ENCODE measurements around the gene WDR45. TPM values are rescaled to one million over a fixed set of nuclear protein-coding genes. Genes with fewer than 3 reads are reported as not detected.

Gene WDR45
- total RNA-seq, 1 experiment from 2014 or later = 31.5 TPM

DNA sequence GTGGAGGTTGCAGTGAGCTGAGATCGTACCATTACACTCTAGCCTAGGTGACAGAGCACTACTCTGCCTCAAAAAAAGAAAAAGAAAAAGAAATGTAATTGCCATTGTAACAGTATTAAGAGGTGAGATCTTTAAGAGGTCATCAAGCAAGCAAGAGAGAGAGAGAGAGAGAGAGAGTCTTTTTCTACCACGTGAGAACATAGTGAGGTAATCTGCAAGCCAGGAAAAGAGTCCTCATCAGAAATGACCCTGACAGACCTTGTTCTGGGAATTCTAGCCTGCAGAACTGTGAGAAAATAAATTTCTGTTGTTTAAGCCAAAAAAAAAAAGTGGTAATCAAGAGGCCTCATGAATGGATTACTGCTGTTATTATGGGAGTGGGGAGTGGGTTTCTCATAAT is 29.0 kb upstream of the WDR45 start:
- H3K36me3 Mint-ChIP-seq (ENCODE audit: insufficient read depth in 1 of 3, low read depth in 3 of 3) = peaks cover 17 to 28% (median 19%) of the 10 kb centered on the region in 3 experiments
- Histone ChIP-seq H2BK5ac (ENCODE audit: insufficient read length, low read length) (no peak overlapping the region), H4K5ac (ENCODE audit: insufficient read length, low read depth, low read length) (no peak overlapping the region), H3T11ph (ENCODE audit: low read length) (no peak overlapping the region), H4K20me1 (ENCODE audit: control insufficient read depth, insufficient read depth, insufficient read length) (no peaks in the 10 kb centered on the region), H2BK20ac (ENCODE audit: low read depth, low read length, poor library complexity, severe bottlenecking) (no peak overlapping the region), H3K23ac (ENCODE audit: insufficient read length, low read depth, low read length) (no peak overlapping the region), H3K79me2 (ENCODE audit: insufficient read depth, low read length) (no peaks in the 10 kb centered on the region), H3K79me1 (ENCODE audit: insufficient read depth, low read depth, low read length, poor library complexity, severe bottlenecking) (no peaks in the 10 kb centered on the region), H3K18ac (ENCODE audit: insufficient read length, low read depth, low read length) (no peak overlapping the region), H4K91ac (ENCODE audit: insufficient read length, low read depth, low read length) (no peak overlapping the region), H2BK15ac (ENCODE audit: low read depth, low read length) (no peak overlapping the region), H3K56ac (ENCODE audit: insufficient read length, low read depth, low read length) (no peak overlapping the region), H2AK5ac (ENCODE audit: insufficient read length, low read length) (no peak overlapping the region), H3K27ac (ENCODE audit: insufficient read length, low read depth, low read length) (no peak overlapping the region), H4K8ac (replicated peaks; ENCODE audit: insufficient read length, low read depth, low read length) (no peak overlapping the region), H3K4ac (ENCODE audit: low read depth, low read length) (no peak overlapping the region), H2AFZ (ENCODE audit: low read length) (no peak overlapping the region), H2BK12ac (ENCODE audit: insufficient read length, low read depth, low read length) (no peak overlapping the region), H3K14ac (ENCODE audit: insufficient read depth, low read length) (no peak overlapping the region), H3K4me2 (ENCODE audit: insufficient read depth, insufficient read length, low read length) (no peak overlapping the region), H3K27me3 (ENCODE audit: insufficient read depth, low read length) (no peaks in the 10 kb centered on the region), H2BK120ac (ENCODE audit: low read depth, low read length, poor library complexity, severe bottlenecking) (no peak overlapping the region), H3K23me2 (ENCODE audit: insufficient read length, low read depth, low read length, poor library complexity, severe bottlenecking) (no peaks in the 10 kb centered on the region), H3K9me3 (ENCODE audit: control insufficient read depth, low read depth, low read length) (no peaks in the 10 kb centered on the region), H3K9ac (ENCODE audit: extremely low read depth, insufficient read length, low read length) (no peak overlapping the region), H3K4me1 (ENCODE audit: insufficient read depth, low read length) (no peaks in the 10 kb centered on the region)
- H3K9me3 Mint-ChIP-seq = peaks cover 57 to 60% of the 10 kb centered on the region in 2 experiments
- no CpG with 5 or more reads among the region's 2 CpGs for WGBS (ENCODE audit: extremely low coverage, insufficient read length, low lambda C conversion rate)
- DNase-seq = no peak
- TF ChIP-seq CTCF (conservative IDR thresholded peaks at IDR 0.05) = no peak
- H3K27me3 Mint-ChIP-seq (ENCODE audit: low read depth) = no peaks in the 10 kb centered on the region
- no peaks in the 10 kb centered on the region for H3K4me1 Mint-ChIP-seq
- H3K27ac Mint-ChIP-seq = peak overlapping the region in 1 of 3 experiments; percentile 18; a peak in 1 of 7 replicates
- H3K4me3 Mint-ChIP-seq = no peak overlapping the region

Measured in H9 (cell line).